RPMI8226 (cell line): ENCODE data around the gene KIF15.
"Not testable (repeated sequence)": the region's sequence is repeated elsewhere in the genome, so short reads cannot be mapped to it uniquely, and the experiment has no call there.

Experiments used
- DNase-seq: peaks from one replicate; pipeline ENCODE4 v3.0.0-alpha.2; 2015

Gene KIF15

GRCh38 chr3:44761424-44762169 lies at the start of gene KIF15, which contains the start of gene KIAA1143:
Gene KIF15, plus strand, starts transcription at chr3:44761794. Its CDS starts 72 bp downstream, at chr3:44761866.
Gene KIAA1143, minus strand, starts transcription at chr3:44761619. Its CDS starts 17 bp downstream, at chr3:44761602.
- peak; percentile 98 for DNase-seq

- DNase-seq, result no peak
Measured at GRCh38 chr3:44712455-44713075, 49.0 kb upstream of the KIF15 start, which contains the start of gene ZNF502. Gene ZNF502, plus strand, starts transcription at chr3:44712660. Its CDS starts 7,602 bp downstream, at chr3:44720262.

- no peak for DNase-seq
Measured at GRCh38 chr3:44721231-44722102, 40.1 kb upstream of the KIF15 start.

- no peak for DNase-seq
Measured at GRCh38 chr3:44722103-44722401, 39.5 kb upstream of the KIF15 start.

- DNase-seq, result peak; percentile 88
Measured at GRCh38 chr3:44729384-44729910, 32.1 kb upstream of the KIF15 start, which contains the start of gene ZNF501. Gene ZNF501, plus strand, starts transcription at chr3:44729635. Its CDS starts 4,787 bp downstream, at chr3:44734422.

GRCh38 chr3:44734646-44735168 lies 26.9 kb upstream of the KIF15 start:
- no peak for DNase-seq

GRCh38 chr3:44761101-44761423 lies 532 bp upstream of the KIF15 start:
- peak; percentile 8 for DNase-seq

- peak; percentile 9 for DNase-seq
Measured at GRCh38 chr3:44762170-44762677, 630 bp downstream of the KIF15 start.

- DNase-seq, result no peak
Measured at GRCh38 chr3:44762690-44763089, 1.1 kb downstream of the KIF15 start.

GRCh38 chr3:44764248-44764647 lies 2.7 kb downstream of the KIF15 start:
- no peak for DNase-seq

GRCh38 chr3:44771424-44772098 lies 10.0 kb downstream of the KIF15 start:
- DNase-seq, result no peak

GRCh38 chr3:44772099-44772442 lies 10.5 kb downstream of the KIF15 start:
- DNase-seq, result no peak

- no peak for DNase-seq
Measured at GRCh38 chr3:44782891-44783290, 21.3 kb downstream of the KIF15 start.

GRCh38 chr3:44795197-44795596 lies 33.6 kb downstream of the KIF15 start:
- no peak for DNase-seq

GRCh38 chr3:44802011-44802410 lies 40.4 kb downstream of the KIF15 start:
- no peak for DNase-seq

- no peak for DNase-seq
Measured at GRCh38 chr3:44803298-44803697, 41.7 kb downstream of the KIF15 start.

- no peak for DNase-seq
Measured at GRCh38 chr3:44805960-44806359, 44.4 kb downstream of the KIF15 start.

GRCh38 chr3:44814751-44815150 lies 53.2 kb downstream of the KIF15 start:
- DNase-seq, result no peak

- not testable (repeated sequence) for DNase-seq
Measured at GRCh38 chr3:44816334-44816733, 54.7 kb downstream of the KIF15 start.

GRCh38 chr3:44821206-44821605 lies 59.6 kb downstream of the KIF15 start:
- DNase-seq, result not testable (repeated sequence)

GRCh38 chr3:44825264-44825925 lies 63.8 kb downstream of the KIF15 start:
- DNase-seq, result no peak

GRCh38 chr3:44827196-44827595 lies 65.6 kb downstream of the KIF15 start:
- DNase-seq, result no peak
